ENCODE results near the gene SSBP2. TPM values are rescaled to one million over a fixed set of nuclear protein-coding genes. Genes with fewer than 3 reads are reported as not detected.

Gene SSBP2
- total RNA-seq, 2 donors from 2014 or later: 25.1 to 26.9 TPM

GRCh38 chr5:81749192-81749560, 1.7 kb downstream of the SSBP2 start:
- Histone ChIP-seq H3K27ac (peak overlapping the region; percentile 88 to 97), H3K4me3 (peak overlapping the region; percentile 82 to 88), H3K36me3 (no peaks in the 10 kb centered on the region), H3K9me3 (no peaks in the 10 kb centered on the region), H3K27me3 (replicated peaks; ENCODE audit: insufficient read depth) (no peaks in the 10 kb centered on the region), H3K4me1 (replicated peaks) (peaks cover 2% of the 10 kb centered on the region)
- WGBS: 3% methylated on average over 6 of the region's 6 CpGs
- intact Hi-C loops (cut with DNase I): loop anchor here (5.0 kb wide), 2 partner anchors 327 to 473 kb away; no protein-coding TSS in a partner anchor
- DNase-seq (ENCODE audit: low spot score): peak; percentile 13
- no peak for TF ChIP-seq POLR2AphosphoS5 (IDR thresholded peaks at IDR 0.05)
- no peak for TF ChIP-seq POLR2A (IDR thresholded peaks at IDR 0.05)
- no peak for TF ChIP-seq CTCF (IDR thresholded peaks at IDR 0.05)

- Histone ChIP-seq H3K9me3 (no peaks in the 10 kb centered on the region), H3K4me3 (no peak overlapping the region), H3K27ac (peak overlapping the region in 1 of 2 donors; percentile 97), H3K27me3 (replicated peaks; ENCODE audit: insufficient read depth) (no peaks in the 10 kb centered on the region), H3K4me1 (replicated peaks) (peaks cover 2% of the 10 kb centered on the region), H3K36me3 (no peaks in the 10 kb centered on the region)
- TF ChIP-seq POLR2A (IDR thresholded peaks at IDR 0.05) (no peak), POLR2AphosphoS5 (IDR thresholded peaks at IDR 0.05) (no peak), CTCF (IDR thresholded peaks at IDR 0.05) (no peak)
- 39% methylated on average over 3 of the region's 3 CpGs for WGBS
- DNase-seq (ENCODE audit: low spot score): no peak
- intact Hi-C loops (cut with DNase I): loop anchor here (5.0 kb wide), 2 partner anchors 326 to 474 kb away; no protein-coding TSS in a partner anchor
Measured at GRCh38 chr5:81748556-81748955, 2.3 kb downstream of the SSBP2 start.

GRCh38 chr5:81747030-81747429, 3.9 kb downstream of the SSBP2 start:
- TF ChIP-seq CTCF (IDR thresholded peaks at IDR 0.05) (no peak), POLR2A (IDR thresholded peaks at IDR 0.05) (no peak)
- peaks cover under 1% of the 10 kb centered on the region for H3K4me1 ChIP-seq (replicated peaks)
- no peaks in the 10 kb centered on the region for H3K27me3 ChIP-seq (replicated peaks; ENCODE audit: insufficient read depth)
- 70% methylated on average over 2 of the region's 2 CpGs for WGBS
- H3K36me3 ChIP-seq: no peaks in the 10 kb centered on the region
- no peaks in the 10 kb centered on the region for H3K9me3 ChIP-seq
- no peak for DNase-seq (ENCODE audit: low spot score)
- no peak overlapping the region for H3K4me3 ChIP-seq
- no peak overlapping the region for H3K27ac ChIP-seq
- intact Hi-C loops (cut with DNase I): loop anchor here (5.0 kb wide), 2 partner anchors 325 to 475 kb away; no protein-coding TSS in a partner anchor

GRCh38 chr5:81740758-81741157, 10.1 kb downstream of the SSBP2 start:
- 97% methylated on average over 2 of the region's 2 CpGs for WGBS
- H3K4me3 ChIP-seq: no peak overlapping the region
- no peaks in the 10 kb centered on the region for H3K4me1 ChIP-seq (replicated peaks)
- H3K27me3 ChIP-seq (replicated peaks; ENCODE audit: insufficient read depth): no peaks in the 10 kb centered on the region
- DNase-seq (ENCODE audit: low spot score): no peak
- H3K27ac ChIP-seq: no peak overlapping the region
- no peaks in the 10 kb centered on the region for H3K9me3 ChIP-seq
- intact Hi-C loops (cut with DNase I): no loop called here
- no peaks in the 10 kb centered on the region for H3K36me3 ChIP-seq
- TF ChIP-seq CTCF (IDR thresholded peaks at IDR 0.05): no peak
- TF ChIP-seq POLR2AphosphoS5 (IDR thresholded peaks at IDR 0.05): no peak
- TF ChIP-seq POLR2A (IDR thresholded peaks at IDR 0.05): no peak

- Histone ChIP-seq H3K4me1 (replicated peaks) (no peaks in the 10 kb centered on the region), H3K27ac (no peak overlapping the region), H3K27me3 (replicated peaks; ENCODE audit: insufficient read depth) (no peaks in the 10 kb centered on the region), H3K36me3 (no peaks in the 10 kb centered on the region), H3K9me3 (no peaks in the 10 kb centered on the region), H3K4me3 (no peak overlapping the region)
- 77% methylated on average over 2 of the region's 2 CpGs for WGBS
- intact Hi-C loops (cut with DNase I): no loop called here
- no peak for DNase-seq (ENCODE audit: low spot score)
- TF ChIP-seq POLR2A (IDR thresholded peaks at IDR 0.05) (no peak), CTCF (IDR thresholded peaks at IDR 0.05) (no peak), POLR2AphosphoS5 (IDR thresholded peaks at IDR 0.05) (no peak)
Measured at GRCh38 chr5:81739291-81739690, 11.6 kb downstream of the SSBP2 start.

All from prostate gland (tissue), 2 donors.